HG03064 (cell line): Measurements from ENCODE around the gene DPP7.

Experiments
- ATAC-seq: cut with Tn5 transposase; IDR thresholded peaks from one replicate; pipeline ENCODE4 v1.9.1; 2021; ENCODE audit warnings: low read depth; ENCODE audit not compliant: unreplicated experiment

DPP7 gene

GRCh38 chr9:137112564-137113384 lies 1.8 kb downstream of the DPP7 start:
- ATAC-seq = no peak

GRCh38 chr9:137111788-137112563 lies 2.6 kb downstream of the DPP7 start:
- ATAC-seq = no peak

GRCh38 chr9:137110911-137111787 lies 3.4 kb downstream of the DPP7 start:
- no peak for ATAC-seq

GRCh38 chr9:137110147-137110910 lies 4.2 kb downstream of the DPP7 start:
- ATAC-seq = no peak

- no peak for ATAC-seq
Observed at GRCh38 chr9:137109250-137110146, 5.0 kb downstream of the DPP7 start.

GRCh38 chr9:137108608-137109249 lies 5.8 kb downstream of the DPP7 start:
- ATAC-seq = no peak

- no peak for ATAC-seq
Observed at GRCh38 chr9:137107982-137108381, 6.6 kb downstream of the DPP7 start.

GRCh38 chr9:137107312-137107921 lies 7.1 kb downstream of the DPP7 start:
- ATAC-seq = no peak

GRCh38 chr9:137106662-137107250 lies 7.8 kb downstream of the DPP7 start:
- ATAC-seq = no peak

- ATAC-seq = no peak
Observed at GRCh38 chr9:137105814-137106661, 8.5 kb downstream of the DPP7 start.

GRCh38 chr9:137103206-137103999 lies 11.1 kb downstream of the DPP7 start:
- no peak for ATAC-seq

- ATAC-seq = no peak
Observed at GRCh38 chr9:137099231-137099630, 15.3 kb downstream of the DPP7 start.

- no peak for ATAC-seq
Observed at GRCh38 chr9:137097761-137098462, 16.6 kb downstream of the DPP7 start.

GRCh38 chr9:137096785-137097546 lies 17.6 kb downstream of the DPP7 start:
- ATAC-seq = no peak
